Choroid plexus epithelial cell (primary cell): ENCODE results near the gene ALOX12.
A peak's percentile ranks its signal among the peaks of the same experiment; 100 is the strongest.
"Not testable (repeated sequence)": the region's sequence is repeated elsewhere in the genome, so short reads cannot be mapped to it uniquely, and the experiment has no call there.

Source experiments
- DNase-seq: peaks from one replicate; pipeline ENCODE4 v3.0.0-alpha.2; 2010; ENCODE audit warnings: low read depth
- H3K4me3 ChIP-seq: 2 replicates; pipeline ENCODE4 v1.5.1; 2011; ENCODE audit warnings: low read depth, mild to moderate bottlenecking, control low read depth, low read length, moderate library complexity
- CTCF ChIP-seq: conservative IDR thresholded peaks from 2 replicates; pipeline ENCODE4 v1.5.1; 2011; ENCODE audit warnings: low read depth, mild to moderate bottlenecking, control low read depth, inconsistent platforms, low read length, moderate library complexity

The ALOX12 gene

DNA sequence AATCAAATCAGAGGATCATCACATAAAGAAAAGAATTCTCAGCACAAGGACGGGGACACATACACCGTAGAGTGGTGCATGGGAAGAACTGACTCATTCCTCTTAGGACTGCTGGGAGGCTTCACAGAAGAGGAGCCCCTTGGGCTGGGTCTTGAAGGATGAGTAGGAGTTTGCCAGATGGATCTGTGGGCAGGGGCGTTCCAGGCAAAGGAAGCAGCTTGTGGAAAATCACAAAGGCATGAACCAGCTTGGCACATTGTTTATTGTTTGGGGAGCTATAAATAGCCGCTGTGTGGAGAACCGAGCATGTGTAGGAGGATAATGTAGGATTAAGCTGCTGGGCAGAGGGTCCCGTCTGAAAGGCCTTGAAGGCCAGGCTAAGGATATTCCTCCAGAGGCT lies 53.1 kb downstream of the ALOX12 start:
- no peak for DNase-seq
- no peak for TF ChIP-seq CTCF
- no peak overlapping the region for H3K4me3 ChIP-seq

GRCh38 chr17:7050583-7050982 lies 54.7 kb downstream of the ALOX12 start:
- not testable (repeated sequence) for DNase-seq

DNA sequence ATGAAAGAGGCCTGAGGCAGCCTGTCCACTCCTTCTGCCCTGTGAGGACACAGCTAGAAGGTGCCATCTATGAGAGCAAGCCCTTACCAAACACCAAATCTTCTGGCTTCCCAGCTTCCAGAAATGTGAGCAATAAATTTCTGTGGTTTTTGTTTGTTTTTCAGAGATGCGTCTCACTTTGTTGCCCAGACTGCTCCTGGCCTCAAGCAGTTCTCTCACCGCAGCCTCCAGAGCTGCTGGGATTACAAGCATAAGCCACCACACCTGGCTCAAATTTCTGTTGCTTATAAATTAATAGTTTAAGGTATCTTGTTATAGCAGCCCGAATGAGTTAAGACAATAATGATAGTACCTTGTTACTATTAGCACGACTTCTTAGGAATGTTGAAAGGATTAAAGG lies 60.5 kb downstream of the ALOX12 start:
- DNase-seq: peak; percentile 45
- H3K4me3 ChIP-seq: no peak overlapping the region
- no peak for TF ChIP-seq CTCF

More at GRCh38 chr17:7050583-7050982, 54.7 kb downstream of the ALOX12 start:
- not testable (repeated sequence) for H3K4me3 ChIP-seq

GRCh38 chr17:7058831-7059447 lies 63.1 kb downstream of the ALOX12 start:
- no peak overlapping the region for H3K4me3 ChIP-seq
- no peak for TF ChIP-seq CTCF
- peak; percentile 70 for DNase-seq
